H1 (cell line): Measurements from ENCODE around the gene IQSEC3. TPM values are rescaled to one million over a fixed set of nuclear protein-coding genes. Genes with fewer than 3 reads are reported as not detected.

Experiments used
- KDM1A ChIP-seq: fragments of 200-600, 300-600 bp; sonication (generic); IDR thresholded peaks from 2 replicates; pipeline ENCODE4 v1.7.1; 2016; ENCODE audit warnings: mild to moderate bottlenecking, low read length, borderline replicate concordance
- KDM5A ChIP-seq: fragments of 200-600 bp; IDR thresholded peaks from 2 replicates; pipeline ENCODE4 v1.7.1; 2012; ENCODE audit warnings: mild to moderate bottlenecking, low read length, inconsistent platforms, mixed read lengths
- NANOG ChIP-seq: IDR thresholded peaks from 2 replicates; pipeline ENCODE4 v1.6.1; 2011; ENCODE audit warnings: low read length, low read depth, mild to moderate bottlenecking, inconsistent platforms; ENCODE audit not compliant: insufficient read depth, poor library complexity, severe bottlenecking
- polyA plus RNA-seq, 7 experiments: library from polyadenylated mRNA; depleted of rRNA in 3 of 7; stranded (reverse) in 5 of 7; unstranded in 2 of 7; fragments of >200 nt in 5 of 7; fragments of 200-250 nt in 2 of 7; gene quantifications; 1 replicate in 5 of 7; 2 replicates in 1 of 7; 4 replicates in 1 of 7; pipeline versions ENCODE4 v1.2.1 to v1.2.3, GENCODE V29; 2011 to 2013; ENCODE audit warnings: missing spikeins in 2 of 7, mixed read lengths in 2 of 7
- total RNA-seq: library from RNA; stranded (reverse); fragmentation: NEBNext Ultra II Directional; extraction: Animal tissue kit (Norgen Biotek cat#: 25700); gene quantifications from 2 replicates; pipeline ENCODE4 v1.2.1, GENCODE V29; 2021
- TF ChIP-seq, protein P1 (sequence below): fragments of 300-600 bp; sonication (generic); IDR thresholded peaks from 2 replicates; pipeline ENCODE4 v1.7.1; 2012; ENCODE audit warnings: low read length, moderate library complexity, mild to moderate bottlenecking, inconsistent platforms; ENCODE audit not compliant: insufficient replicate concordance

IQSEC3 gene
- total and polyA plus RNA-seq, 2 of the 8 experiments (the other 6 are each of a cell fraction or from before 2014, with no cell fraction given): 1.2 to 3.1 TPM

DNA sequence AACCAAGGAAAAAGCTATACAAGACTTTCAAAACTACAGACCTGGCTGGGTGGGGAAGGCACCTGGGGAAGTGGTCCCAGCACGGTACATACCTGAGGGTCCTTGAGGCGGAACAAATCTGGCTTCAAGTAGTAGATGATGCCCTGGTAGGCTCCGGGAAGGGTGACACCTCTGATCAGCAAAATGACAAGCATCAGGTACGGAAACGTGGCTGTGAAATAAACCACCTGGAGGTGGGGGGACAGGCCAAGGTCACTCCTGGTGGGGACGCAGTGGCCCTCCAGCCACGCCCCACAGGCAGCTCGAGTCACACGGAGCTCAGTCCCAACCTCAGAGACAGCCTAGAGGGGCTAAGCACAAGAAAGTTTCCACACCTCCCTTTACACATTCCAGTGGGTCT lies 132.1 kb downstream of the IQSEC3 start (continued):
- no peak for TF ChIP-seq KDM5A
- no peak for TF ChIP-seq NANOG
- no peak for TF ChIP-seq KDM1A
- TF ChIP-seq, protein P1, sequence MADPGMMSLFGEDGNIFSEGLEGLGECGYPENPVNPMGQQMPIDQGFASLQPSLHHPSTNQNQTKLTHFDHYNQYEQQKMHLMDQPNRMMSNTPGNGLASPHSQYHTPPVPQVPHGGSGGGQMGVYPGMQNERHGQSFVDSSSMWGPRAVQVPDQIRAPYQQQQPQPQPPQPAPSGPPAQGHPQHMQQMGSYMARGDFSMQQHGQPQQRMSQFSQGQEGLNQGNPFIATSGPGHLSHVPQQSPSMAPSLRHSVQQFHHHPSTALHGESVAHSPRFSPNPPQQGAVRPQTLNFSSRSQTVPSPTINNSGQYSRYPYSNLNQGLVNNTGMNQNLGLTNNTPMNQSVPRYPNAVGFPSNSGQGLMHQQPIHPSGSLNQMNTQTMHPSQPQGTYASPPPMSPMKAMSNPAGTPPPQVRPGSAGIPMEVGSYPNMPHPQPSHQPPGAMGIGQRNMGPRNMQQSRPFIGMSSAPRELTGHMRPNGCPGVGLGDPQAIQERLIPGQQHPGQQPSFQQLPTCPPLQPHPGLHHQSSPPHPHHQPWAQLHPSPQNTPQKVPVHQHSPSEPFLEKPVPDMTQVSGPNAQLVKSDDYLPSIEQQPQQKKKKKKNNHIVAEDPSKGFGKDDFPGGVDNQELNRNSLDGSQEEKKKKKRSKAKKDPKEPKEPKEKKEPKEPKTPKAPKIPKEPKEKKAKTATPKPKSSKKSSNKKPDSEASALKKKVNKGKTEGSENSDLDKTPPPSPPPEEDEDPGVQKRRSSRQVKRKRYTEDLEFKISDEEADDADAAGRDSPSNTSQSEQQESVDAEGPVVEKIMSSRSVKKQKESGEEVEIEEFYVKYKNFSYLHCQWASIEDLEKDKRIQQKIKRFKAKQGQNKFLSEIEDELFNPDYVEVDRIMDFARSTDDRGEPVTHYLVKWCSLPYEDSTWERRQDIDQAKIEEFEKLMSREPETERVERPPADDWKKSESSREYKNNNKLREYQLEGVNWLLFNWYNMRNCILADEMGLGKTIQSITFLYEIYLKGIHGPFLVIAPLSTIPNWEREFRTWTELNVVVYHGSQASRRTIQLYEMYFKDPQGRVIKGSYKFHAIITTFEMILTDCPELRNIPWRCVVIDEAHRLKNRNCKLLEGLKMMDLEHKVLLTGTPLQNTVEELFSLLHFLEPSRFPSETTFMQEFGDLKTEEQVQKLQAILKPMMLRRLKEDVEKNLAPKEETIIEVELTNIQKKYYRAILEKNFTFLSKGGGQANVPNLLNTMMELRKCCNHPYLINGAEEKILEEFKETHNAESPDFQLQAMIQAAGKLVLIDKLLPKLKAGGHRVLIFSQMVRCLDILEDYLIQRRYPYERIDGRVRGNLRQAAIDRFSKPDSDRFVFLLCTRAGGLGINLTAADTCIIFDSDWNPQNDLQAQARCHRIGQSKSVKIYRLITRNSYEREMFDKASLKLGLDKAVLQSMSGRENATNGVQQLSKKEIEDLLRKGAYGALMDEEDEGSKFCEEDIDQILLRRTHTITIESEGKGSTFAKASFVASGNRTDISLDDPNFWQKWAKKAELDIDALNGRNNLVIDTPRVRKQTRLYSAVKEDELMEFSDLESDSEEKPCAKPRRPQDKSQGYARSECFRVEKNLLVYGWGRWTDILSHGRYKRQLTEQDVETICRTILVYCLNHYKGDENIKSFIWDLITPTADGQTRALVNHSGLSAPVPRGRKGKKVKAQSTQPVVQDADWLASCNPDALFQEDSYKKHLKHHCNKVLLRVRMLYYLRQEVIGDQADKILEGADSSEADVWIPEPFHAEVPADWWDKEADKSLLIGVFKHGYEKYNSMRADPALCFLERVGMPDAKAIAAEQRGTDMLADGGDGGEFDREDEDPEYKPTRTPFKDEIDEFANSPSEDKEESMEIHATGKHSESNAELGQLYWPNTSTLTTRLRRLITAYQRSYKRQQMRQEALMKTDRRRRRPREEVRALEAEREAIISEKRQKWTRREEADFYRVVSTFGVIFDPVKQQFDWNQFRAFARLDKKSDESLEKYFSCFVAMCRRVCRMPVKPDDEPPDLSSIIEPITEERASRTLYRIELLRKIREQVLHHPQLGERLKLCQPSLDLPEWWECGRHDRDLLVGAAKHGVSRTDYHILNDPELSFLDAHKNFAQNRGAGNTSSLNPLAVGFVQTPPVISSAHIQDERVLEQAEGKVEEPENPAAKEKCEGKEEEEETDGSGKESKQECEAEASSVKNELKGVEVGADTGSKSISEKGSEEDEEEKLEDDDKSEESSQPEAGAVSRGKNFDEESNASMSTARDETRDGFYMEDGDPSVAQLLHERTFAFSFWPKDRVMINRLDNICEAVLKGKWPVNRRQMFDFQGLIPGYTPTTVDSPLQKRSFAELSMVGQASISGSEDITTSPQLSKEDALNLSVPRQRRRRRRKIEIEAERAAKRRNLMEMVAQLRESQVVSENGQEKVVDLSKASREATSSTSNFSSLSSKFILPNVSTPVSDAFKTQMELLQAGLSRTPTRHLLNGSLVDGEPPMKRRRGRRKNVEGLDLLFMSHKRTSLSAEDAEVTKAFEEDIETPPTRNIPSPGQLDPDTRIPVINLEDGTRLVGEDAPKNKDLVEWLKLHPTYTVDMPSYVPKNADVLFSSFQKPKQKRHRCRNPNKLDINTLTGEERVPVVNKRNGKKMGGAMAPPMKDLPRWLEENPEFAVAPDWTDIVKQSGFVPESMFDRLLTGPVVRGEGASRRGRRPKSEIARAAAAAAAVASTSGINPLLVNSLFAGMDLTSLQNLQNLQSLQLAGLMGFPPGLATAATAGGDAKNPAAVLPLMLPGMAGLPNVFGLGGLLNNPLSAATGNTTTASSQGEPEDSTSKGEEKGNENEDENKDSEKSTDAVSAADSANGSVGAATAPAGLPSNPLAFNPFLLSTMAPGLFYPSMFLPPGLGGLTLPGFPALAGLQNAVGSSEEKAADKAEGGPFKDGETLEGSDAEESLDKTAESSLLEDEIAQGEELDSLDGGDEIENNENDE: no peak
